HL-60/S4 treated with phorbol 12-myristate 13-acetate at 8.2 ng/mL for 4 days and 3 days (cell line): ENCODE results near the gene COL5A1.

Source experiments
- in situ Hi-C: fragments of 300-500 bp; cut with MboI; formaldehyde crosslinking; loops from 2 replicates; pipeline ENCODE4 v1.15.0; 2022; ENCODE audit warnings: low sequenced_read_pairs

The COL5A1 gene

DNA sequence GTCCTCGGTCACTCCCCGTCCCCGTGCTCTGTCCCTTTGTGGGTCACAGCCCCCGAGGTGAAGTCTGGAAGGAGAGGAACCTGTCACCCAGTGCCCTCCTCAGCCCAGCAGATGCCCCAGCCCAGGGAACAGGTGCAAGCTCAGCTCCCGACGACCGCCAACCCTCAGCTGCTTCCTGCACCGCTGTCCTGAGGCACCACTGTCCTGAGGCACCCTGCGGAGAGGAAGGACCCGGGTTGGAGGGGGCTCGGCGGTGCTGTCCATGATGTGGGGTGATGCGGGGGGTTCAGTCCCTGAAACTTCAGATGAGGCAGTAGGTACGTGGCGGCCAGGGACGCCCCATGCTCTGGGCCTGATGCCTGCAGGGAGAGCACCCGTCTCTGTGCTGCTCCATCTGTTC is 81.4 kb downstream of the COL5A1 start:
- in situ Hi-C loops: no loop called here

GRCh38 chr9:134723491-134724190 is 82.0 kb downstream of the COL5A1 start:
- in situ Hi-C loops: no loop called here

DNA sequence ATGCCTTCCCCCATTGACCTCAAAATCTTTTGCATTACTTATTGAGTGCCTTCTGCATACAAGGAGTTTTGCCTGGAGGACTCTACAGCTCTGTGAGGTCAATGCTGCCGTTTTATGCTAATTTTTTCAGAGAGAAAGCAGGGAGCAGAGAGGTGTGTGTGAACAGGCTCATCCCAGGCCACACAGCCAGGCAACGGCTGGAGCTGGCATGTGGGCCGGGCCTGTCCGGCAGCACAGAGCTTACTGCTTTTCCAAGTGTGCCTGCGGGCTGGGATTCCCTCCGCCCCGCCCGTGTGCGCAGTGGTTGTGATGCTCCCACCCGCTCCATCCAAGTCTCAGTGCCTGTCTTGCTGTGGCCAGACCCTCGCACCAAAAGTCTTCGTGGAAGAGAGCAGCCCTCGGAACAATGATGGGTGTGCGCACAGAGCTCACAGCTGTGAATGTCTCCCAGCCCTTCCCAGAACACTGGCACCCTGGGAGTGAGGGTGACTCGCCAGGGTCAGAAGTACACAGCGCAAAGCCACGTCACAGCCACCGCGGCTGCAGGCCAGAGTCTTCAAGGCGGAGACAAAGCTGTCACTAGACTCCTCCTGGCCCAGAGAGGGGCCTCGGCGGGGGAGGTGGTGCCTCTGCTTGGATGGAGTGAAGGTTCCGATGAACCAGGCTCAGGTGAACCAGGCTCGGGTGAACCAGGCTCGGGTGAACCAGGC is 82.8 kb downstream of the COL5A1 start:
- in situ Hi-C loops: no loop called here

DNA sequence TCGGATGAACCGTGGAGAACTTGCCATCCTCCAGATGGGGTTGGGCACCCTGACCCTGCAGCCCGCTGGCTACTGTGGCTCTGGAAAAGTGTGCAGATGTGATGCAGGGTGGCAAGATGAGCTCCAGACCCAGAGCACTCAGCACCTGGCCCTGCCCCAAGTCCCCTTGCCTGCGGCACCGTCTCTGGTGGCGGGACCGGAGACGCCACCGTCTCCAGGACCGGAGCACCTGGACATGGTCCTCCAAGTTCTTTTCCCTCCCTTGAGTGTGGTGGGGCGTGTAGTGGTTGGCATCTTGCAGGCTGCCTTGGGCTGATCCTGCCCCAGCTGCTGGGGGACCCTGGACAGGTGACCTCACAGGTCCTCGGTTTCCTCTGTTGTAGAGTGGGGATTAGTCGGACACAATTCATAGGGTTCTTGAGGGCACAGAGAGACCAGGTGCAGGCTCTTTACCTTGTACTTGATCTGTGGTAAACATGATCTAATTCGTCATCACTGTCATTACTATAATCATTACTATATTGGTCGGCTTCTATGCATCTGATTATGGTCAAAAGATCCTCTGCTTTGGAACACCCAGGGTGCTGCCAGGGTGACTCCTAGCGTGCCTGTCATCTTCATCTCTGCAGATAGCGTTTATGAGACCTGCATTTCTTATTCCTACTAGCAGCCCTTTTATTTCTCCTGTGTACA is 83.5 kb downstream of the COL5A1 start:
- in situ Hi-C loops: no loop called here

GRCh38 chr9:134725605-134725940 is 84.0 kb downstream of the COL5A1 start:
- in situ Hi-C loops: no loop called here

GRCh38 chr9:134726026-134726721 is 84.6 kb downstream of the COL5A1 start:
- in situ Hi-C loops: no loop called here

GRCh38 chr9:134726722-134727034 is 85.1 kb downstream of the COL5A1 start:
- in situ Hi-C loops: no loop called here

- in situ Hi-C loops: no loop called here
These were observed 86.6 kb downstream of the COL5A1 start for GRCh38 chr9:134728021-134728795.

DNA sequence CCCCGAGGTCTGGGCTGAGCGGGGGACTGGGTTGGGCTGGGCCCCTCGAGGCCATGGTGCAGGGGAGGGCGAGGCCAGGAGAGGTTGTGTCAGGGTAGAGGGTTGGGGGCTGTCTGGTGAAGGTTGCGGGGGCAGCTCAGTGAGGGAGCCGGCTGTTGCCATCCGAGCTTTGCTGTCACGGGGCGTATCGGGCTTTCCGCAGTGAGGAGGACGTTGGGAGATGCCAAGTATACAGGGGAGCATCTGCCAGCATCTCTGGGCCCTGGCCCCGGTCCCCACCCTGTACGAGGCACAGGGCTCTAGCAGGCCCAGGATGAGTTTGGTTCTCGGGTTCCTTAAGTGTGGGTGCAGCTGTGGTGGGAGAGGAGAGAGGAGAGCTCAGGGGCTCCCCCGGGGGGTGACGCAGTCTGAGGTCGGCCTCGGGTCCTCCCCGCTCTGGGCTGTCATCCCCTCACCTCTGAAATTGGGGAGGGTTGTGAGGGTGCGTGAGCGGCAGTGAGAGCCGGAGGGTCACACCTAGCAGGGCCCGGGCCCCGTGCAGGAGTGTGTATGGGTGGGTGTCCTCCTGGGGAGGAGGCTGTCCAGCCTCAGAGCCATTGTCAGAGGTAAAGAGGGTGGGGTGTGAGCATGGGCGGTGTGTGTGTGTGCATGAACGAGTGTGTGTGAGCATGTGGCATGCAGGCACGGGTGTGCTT is 87.3 kb downstream of the COL5A1 start:
- in situ Hi-C loops: no loop called here

GRCh38 chr9:134730011-134730760 is 88.6 kb downstream of the COL5A1 start:
- in situ Hi-C loops: no loop called here

DNA sequence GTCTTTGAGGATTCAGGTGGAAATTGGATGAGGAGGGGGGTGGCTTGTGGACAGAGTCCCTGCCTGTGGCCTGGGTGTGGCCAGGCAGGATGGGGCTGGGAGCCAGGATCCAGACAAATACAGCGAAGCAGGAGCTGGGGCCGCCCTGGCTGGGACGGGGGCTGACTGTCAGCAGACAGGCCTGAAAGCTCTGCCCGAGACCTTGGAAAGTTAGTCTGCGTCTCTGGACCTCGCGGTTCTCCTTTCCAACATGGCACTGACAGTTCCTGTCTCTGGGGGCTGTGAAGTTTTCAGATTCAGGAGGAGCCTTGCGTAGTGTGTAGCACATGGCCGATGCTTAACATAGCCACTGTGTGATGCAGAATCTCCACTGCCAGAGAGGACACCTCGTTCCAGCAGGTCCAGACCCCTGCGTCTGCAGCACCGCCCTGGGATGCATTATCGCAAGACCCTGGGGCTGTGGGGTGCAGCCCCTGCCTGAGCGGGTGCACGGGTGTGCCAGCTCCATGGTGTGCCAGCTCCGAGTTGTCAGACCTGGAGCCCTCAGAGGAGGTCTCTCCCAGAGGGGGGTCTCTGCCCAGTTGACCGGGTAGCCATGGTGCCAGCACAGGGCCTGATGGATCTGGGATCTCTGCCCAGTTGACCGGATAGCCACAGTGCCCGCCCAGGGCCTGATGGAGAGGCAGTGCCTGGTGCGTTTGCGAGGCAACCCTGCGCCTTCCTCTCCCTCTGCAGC is 89.3 kb downstream of the COL5A1 start:
- in situ Hi-C loops: no loop called here

DNA sequence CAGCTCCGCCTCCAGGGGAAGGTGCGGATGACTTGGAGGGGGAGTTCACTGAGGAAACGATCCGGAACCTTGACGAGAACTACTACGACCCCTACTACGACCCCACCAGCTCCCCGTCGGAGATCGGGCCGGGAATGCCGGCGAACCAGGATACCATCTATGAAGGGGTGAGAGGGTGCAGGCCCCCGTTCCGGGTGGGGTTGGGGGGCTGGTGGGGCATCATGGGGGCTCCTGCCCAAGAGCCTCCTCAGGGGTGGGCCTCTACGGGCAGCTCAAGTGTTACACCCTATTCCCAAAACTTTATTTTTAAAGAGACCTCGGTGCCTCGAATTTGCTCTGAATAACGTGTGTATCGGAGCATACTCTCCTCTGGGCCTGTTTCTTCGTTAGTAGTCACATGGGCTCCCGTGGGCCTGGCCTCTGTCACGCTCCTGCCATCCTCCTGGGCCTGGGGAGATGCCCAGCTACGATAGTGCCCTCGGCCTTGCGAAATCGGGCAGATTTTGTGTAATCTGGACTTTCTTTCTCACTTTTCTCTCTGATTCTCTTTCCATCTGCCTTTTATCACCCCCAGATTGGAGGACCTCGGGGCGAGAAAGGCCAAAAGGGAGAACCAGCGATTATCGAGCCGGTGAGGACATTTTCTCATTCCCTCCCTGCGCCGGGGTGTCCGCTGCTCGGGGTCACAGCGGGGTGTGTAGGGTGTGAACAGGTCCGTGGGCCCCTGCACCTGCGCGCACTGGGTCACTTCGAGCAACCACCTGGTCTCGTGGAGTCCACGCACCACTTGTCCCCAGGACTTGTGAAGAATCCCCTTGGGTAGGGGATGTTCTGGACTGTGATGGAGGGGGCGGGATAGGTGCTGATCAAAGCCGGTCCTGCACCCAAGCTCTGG is 90.1 kb downstream of the COL5A1 start:
- in situ Hi-C loops: no loop called here

- in situ Hi-C loops: no loop called here
These were observed 90.9 kb downstream of the COL5A1 start for GRCh38 chr9:134732392-134733110.

- in situ Hi-C loops: no loop called here
These were observed 92.1 kb downstream of the COL5A1 start for GRCh38 chr9:134733480-134734232.

- in situ Hi-C loops: no loop called here
These were observed 92.7 kb downstream of the COL5A1 start for GRCh38 chr9:134734270-134734669.

DNA sequence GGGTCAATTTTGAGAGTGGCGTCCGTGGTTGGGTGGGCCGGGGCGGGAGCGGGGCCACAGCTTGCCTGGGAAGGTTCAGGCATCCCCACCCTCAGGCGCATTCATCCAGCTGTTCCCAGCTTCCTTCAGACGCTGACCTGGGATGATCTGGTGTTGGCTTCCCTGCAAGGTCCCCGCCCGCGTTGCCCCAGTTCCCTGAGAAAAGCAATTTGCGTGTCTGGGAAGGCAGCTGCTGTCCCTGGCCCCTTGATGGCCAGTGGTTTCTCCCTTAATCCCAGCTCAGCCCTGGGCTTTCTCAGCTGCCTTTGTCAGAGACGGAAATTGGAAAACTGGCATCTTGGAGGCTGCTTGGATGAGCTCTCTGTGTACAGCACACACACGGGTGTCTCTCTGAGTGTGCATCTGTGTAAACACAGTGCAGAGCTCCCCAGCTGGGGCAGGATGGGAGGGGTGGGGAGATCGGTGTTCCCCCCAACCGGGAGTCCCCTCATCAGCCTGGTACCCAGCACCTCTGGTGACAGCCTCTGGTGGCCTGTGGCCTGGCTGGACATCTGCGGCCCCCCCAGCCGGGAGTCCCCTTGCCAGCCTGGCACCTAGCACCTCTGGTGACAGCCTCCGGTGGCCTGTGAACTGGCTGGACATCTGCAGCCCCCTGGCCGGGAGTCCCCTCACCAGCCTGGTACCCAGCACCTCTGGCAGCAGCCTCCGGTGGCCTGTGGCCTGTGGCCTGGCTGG is 94.0 kb downstream of the COL5A1 start:
- in situ Hi-C loops: no loop called here
